Tibial artery (tissue), 4 donors: ENCODE data around the gene CEACAM3.

Experiments used
- DNase-seq, 2 donors: peaks; one replicate each; pipeline ENCODE4 v3.0.0-alpha.2; 2019
- H3K27ac ChIP-seq, 2 donors: fragments of 200-600 bp; sonication (generic) in 1 of 2; 1 replicate in 1 of 2; 2 replicates in 1 of 2; pipeline ENCODE4 v1.5.1; 2018 to 2019; ENCODE audit warnings: mild to moderate bottlenecking in 1 of 2
- H3K27me3 ChIP-seq, 2 donors: fragments of 200-600 bp; sonication (generic) in 1 of 2; one replicate each; pipeline versions ENCODE4 v1.5.1 to v1.6.0; 2016 to 2019
- H3K36me3 ChIP-seq, 3 donors: fragments of 200-600 bp; sonication (generic) in 2 of 3; one replicate each; pipeline ENCODE4 v1.5.1; 2016 to 2019; ENCODE audit warnings: mild to moderate bottlenecking in 2 of 3
- H3K4me1 ChIP-seq, 4 donors: fragments of 200-600 bp; sonication (generic) in 2 of 4; 1 replicate in 3 of 4; 2 replicates in 1 of 4; pipeline ENCODE4 v1.5.1; 2016 to 2019
- H3K4me3 ChIP-seq, 2 donors: fragments of 200-600 bp; sonication (generic) in 1 of 2; 1 replicate in 1 of 2; 2 replicates in 1 of 2; pipeline ENCODE4 v1.5.1; 2018 to 2019; ENCODE audit warnings: mild to moderate bottlenecking in 2 of 2
- H3K9me3 ChIP-seq, 3 donors: fragments of 200-600 bp; sonication (generic) in 1 of 3; one replicate each; pipeline ENCODE4 v1.5.1; 2016 to 2019
- CTCF ChIP-seq, 2 experiments: fragments of 200-600 bp in 1 of 2; fragments of 450-650 bp in 1 of 2; IDR thresholded peaks; one replicate each; pipeline ENCODE4 v1.5.1; 2017 to 2019; ENCODE audit warnings: antibody characterized with exemption in 2 of 2, mild to moderate bottlenecking in 1 of 2, moderate library complexity in 1 of 2
- intact Hi-C: fragments of 100-400 bp; cut with DNase I; formaldehyde crosslinking; loops from one replicate; pipeline ENCODE4 v1.15.0; 2023; ENCODE audit warnings: low total_unique reads

The CEACAM3 gene

GRCh38 chr19:41837981-41838708 lies 41.8 kb downstream of the CEACAM3 start:
- Histone ChIP-seq H3K36me3 (no peaks in the 10 kb centered on the region), H3K27ac (no peak overlapping the region), H3K4me1 (no peaks in the 10 kb centered on the region), H3K27me3 (peaks cover 0 to 49% of the 10 kb centered on the region in 2 donors), H3K4me3 (no peak overlapping the region), H3K9me3 (no peaks in the 10 kb centered on the region)
- no peak for TF ChIP-seq CTCF (IDR thresholded peaks at IDR 0.05)
- DNase-seq, result no peak
- intact Hi-C loops, result no loop called here

GRCh38 chr19:41839211-41839610 lies 42.8 kb downstream of the CEACAM3 start:
- TF ChIP-seq CTCF (IDR thresholded peaks at IDR 0.05), result no peak
- DNase-seq, result no peak
- peaks cover 0 to 54% of the 10 kb centered on the region in 2 donors for H3K27me3 ChIP-seq
- intact Hi-C loops, result no loop called here
- H3K9me3 ChIP-seq, result no peaks in the 10 kb centered on the region
- H3K27ac ChIP-seq, result no peak overlapping the region
- no peak overlapping the region for H3K4me3 ChIP-seq
- H3K4me1 ChIP-seq, result no peaks in the 10 kb centered on the region
- H3K36me3 ChIP-seq, result no peaks in the 10 kb centered on the region

- no peak overlapping the region for H3K4me3 ChIP-seq
- H3K9me3 ChIP-seq, result no peaks in the 10 kb centered on the region
- H3K27ac ChIP-seq, result no peak overlapping the region
- peak in 1 of 2 donors; percentile 4 for DNase-seq
- TF ChIP-seq CTCF (IDR thresholded peaks at IDR 0.05), result no peak
- no peaks in the 10 kb centered on the region for H3K36me3 ChIP-seq
- intact Hi-C loops, result no loop called here
- H3K27me3 ChIP-seq, result peaks cover 0 to 27% of the 10 kb centered on the region in 2 donors
- no peaks in the 10 kb centered on the region for H3K4me1 ChIP-seq
Measured at GRCh38 chr19:41843371-41843770, 47.0 kb downstream of the CEACAM3 start.

GRCh38 chr19:41844601-41845000 lies 48.2 kb downstream of the CEACAM3 start, which contains the start of gene LYPD4:
Gene LYPD4 (minus strand): TSS chr19:41844683. CDS start chr19:41839285, 5,398 bp downstream.
- Histone ChIP-seq H3K4me1 (no peaks in the 10 kb centered on the region), H3K27me3 (peaks cover 0 to 24% of the 10 kb centered on the region in 2 donors), H3K36me3 (no peaks in the 10 kb centered on the region), H3K9me3 (no peaks in the 10 kb centered on the region), H3K4me3 (no peak within 1 kb of the TSS), H3K27ac (no peak within 1 kb of the TSS)
- intact Hi-C loops, result no loop called here
- peak in 1 of 2 donors; percentile 62 for DNase-seq
- TF ChIP-seq CTCF (IDR thresholded peaks at IDR 0.05), result no peak

- intact Hi-C loops, result no loop called here
- Histone ChIP-seq H3K9me3 (no peaks in the 10 kb centered on the region), H3K4me3 (no peak within 1 kb of the TSS), H3K4me1 (no peaks in the 10 kb centered on the region), H3K36me3 (no peaks in the 10 kb centered on the region), H3K27ac (no peak within 1 kb of the TSS), H3K27me3 (peaks cover 0 to 24% of the 10 kb centered on the region in 2 donors)
- no peak for DNase-seq
- TF ChIP-seq CTCF (IDR thresholded peaks at IDR 0.05), result no peak
Measured at GRCh38 chr19:41845001-41845050, 48.4 kb downstream of the CEACAM3 start, which contains the start of gene DMRTC2. Gene DMRTC2 (plus strand): TSS chr19:41845042. CDS start chr19:41847429, 2,387 bp downstream.
